ENCODE results near the gene SLC25A42. TPM values are rescaled to one million over a fixed set of nuclear protein-coding genes. Genes with fewer than 3 reads are reported as not detected.

The SLC25A42 gene
- total and polyA plus RNA-seq, 2 of the 13 experiments (the other 11 are each of a cell fraction or from before 2014, with no cell fraction given): 12.8 to 18.3 TPM

GRCh38 chr19:19138109-19138981 lies 74.6 kb downstream of the SLC25A42 start, which contains the start of gene TMEM161A (continued):
- TF ChIP-seq POGK (CRISPR knock-in tag; conservative IDR thresholded peaks at IDR 0.05) (peak; percentile 83), ONECUT2 (CRISPR knock-in tag; IDR thresholded peaks at IDR 0.05) (peak; percentile 96), ZNF772 (CRISPR knock-in tag; IDR thresholded peaks at IDR 0.05) (no peak), UBTF (CRISPR knock-in tag; IDR thresholded peaks at IDR 0.05) (no peak; the same call in 1 of the 2 replicates), NFYC (CRISPR knock-in tag; IDR thresholded peaks at IDR 0.05) (peak; percentile 100), ZNF747 (CRISPR knock-in tag; IDR thresholded peaks at IDR 0.05; ENCODE audit: borderline replicate concordance) (no peak), ZNF784 (CRISPR knock-in tag; IDR thresholded peaks at IDR 0.05; ENCODE audit: borderline replicate concordance) (peak; percentile 82; the same call in 1 of the 2 replicates), DNMT3B (CRISPR knock-in tag; conservative IDR thresholded peaks at IDR 0.05) (no peak; the same call in 1 of the 2 replicates), HIC2 (CRISPR knock-in tag; IDR thresholded peaks at IDR 0.05; ENCODE audit: low read depth) (no peak), ZNF615 (CRISPR knock-in tag; IDR thresholded peaks at IDR 0.05; ENCODE audit: borderline replicate concordance) (no peak), MXD4 (CRISPR knock-in tag; IDR thresholded peaks at IDR 0.05) (peak; percentile 43; the same call in 1 of the 2 replicates), GFI1 (CRISPR knock-in tag; IDR thresholded peaks at IDR 0.05; ENCODE audit: borderline replicate concordance) (peak; percentile 53; the same call in 1 of the 2 replicates), FOXP4 (CRISPR knock-in tag; IDR thresholded peaks at IDR 0.05) (no peak), ZNF317 (CRISPR knock-in tag; IDR thresholded peaks at IDR 0.05) (0 out of 2 replicates have a peak, but pooled peaks have one; percentile 22), SMC3 (IDR thresholded peaks at IDR 0.05; ENCODE audit: low read length) (no peak), ZSCAN20 (CRISPR knock-in tag; IDR thresholded peaks at IDR 0.05; ENCODE audit: borderline replicate concordance) (no peak), MIER3 (CRISPR knock-in tag; IDR thresholded peaks at IDR 0.05; ENCODE audit: borderline replicate concordance) (no peak)

Data from HepG2 (cell line).